PC-3 (cell line): ENCODE measurements around the gene CPZ. TPM values are rescaled to one million over a fixed set of nuclear protein-coding genes. Genes with fewer than 3 reads are reported as not detected.

ENCODE experiments used
- ATAC-seq: fragments of 200-7000 bp; cut with Tn5 transposase; 2 replicates; pipeline ENCODE4 v1.9.1; 2020; ENCODE audit warnings: mild to moderate bottlenecking, moderate library complexity
- BruUV-seq: library from RNA; stranded (reverse); fragments of 400-500 nt; replicated peaks from 2 replicates; lab custom pipeline; 2021; lab: Mats Ljungman, UMichigan
- CTCF ChIA-PET: fragments of 300-600 bp; sonication (Branson Sonifier 250); formaldehyde crosslinking; loops from one replicate; lab custom pipeline; 2022; ENCODE audit warnings: antibody characterized with exemption; lab: Charles Lee
- POLR2A ChIA-PET: fragments of 300-600 bp; sonication (Branson Sonifier 250); formaldehyde crosslinking; loops from one replicate; lab custom pipeline; 2022; ENCODE audit warnings: antibody characterized with exemption; ENCODE audit not compliant: unreplicated experiment; lab: Charles Lee
- DNase-seq: peaks from one replicate; pipeline ENCODE4 v3.0.0-alpha.2; 2015
- H2AFZ ChIP-seq: fragments of 300-600 bp; sonication (generic); 2 replicates; pipeline ENCODE4 v1.6.0; 2016; ENCODE audit warnings: antibody characterized with exemption, low read length
- H3F3A ChIP-seq: fragments of 300-600 bp; sonication (generic); one replicate; pipeline ENCODE4 v1.6.0; 2017; ENCODE audit warnings: antibody characterized with exemption, low read length, control low read depth, mild to moderate bottlenecking; ENCODE audit not compliant: unreplicated experiment
- H3K27ac ChIP-seq: fragments of 300-600 bp; sonication (generic); 2 replicates; pipeline ENCODE4 v1.5.1; 2016; ENCODE audit warnings: mild to moderate bottlenecking, low read length
- H3K27me3 ChIP-seq: fragments of 300-600 bp; sonication (generic); 2 replicates; pipeline ENCODE4 v1.6.1; 2016; ENCODE audit warnings: low read length, mixed read lengths
- H3K36me3 ChIP-seq: fragments of 300-600 bp; sonication (generic); 2 replicates; pipeline ENCODE4 v1.6.1; 2016; ENCODE audit warnings: low read depth, mixed run types, low read length, mixed read lengths
- H3K4me1 ChIP-seq: fragments of 300-600 bp; sonication (generic); 2 replicates; pipeline ENCODE4 v1.5.1; 2016; ENCODE audit warnings: low read length; ENCODE audit not compliant: insufficient read depth
- H3K4me2 ChIP-seq: fragments of 300-600 bp; sonication (generic); 2 replicates; pipeline ENCODE4 v1.6.0; 2016; ENCODE audit warnings: low read length
- H3K4me3 ChIP-seq: fragments of 300-600 bp; sonication (generic); 2 replicates; pipeline ENCODE4 v1.5.1; 2016; ENCODE audit warnings: mild to moderate bottlenecking, low read length, mixed read lengths
- H3K79me2 ChIP-seq: fragments of 300-600 bp; sonication (generic); 2 replicates; pipeline ENCODE4 v1.6.1; 2017; ENCODE audit warnings: low read length, mixed read lengths
- H3K9ac ChIP-seq: fragments of 300-600 bp; sonication (generic); 2 replicates; pipeline ENCODE4 v1.6.0; 2016; ENCODE audit warnings: mild to moderate bottlenecking, low read length
- H3K9me2 ChIP-seq: fragments of 300-600 bp; sonication (generic); replicated peaks from 2 replicates; pipeline ENCODE4 v1.6.1; 2016; ENCODE audit warnings: mixed run types, low read length, mixed read lengths
- H3K9me3 ChIP-seq: fragments of 300-600 bp; sonication (generic); 2 replicates; pipeline ENCODE4 v1.6.1; 2016; ENCODE audit warnings: low read length, mixed read lengths
- H4K20me1 ChIP-seq: fragments of 300-600 bp; sonication (generic); 2 replicates; pipeline ENCODE4 v1.6.1; 2016; ENCODE audit warnings: low read length, mixed read lengths
- CTCF ChIP-seq: fragments of 300-600 bp; sonication (generic); conservative IDR thresholded peaks from 2 replicates; pipeline ENCODE4 v1.5.1; 2017; ENCODE audit warnings: antibody characterized with exemption, low read depth, mild to moderate bottlenecking, low read length
- EZH2 ChIP-seq: fragments of 300-600 bp; sonication (generic); IDR thresholded peaks from one replicate; pipeline ENCODE4 v1.6.1; 2017; ENCODE audit warnings: antibody characterized with exemption, mild to moderate bottlenecking, low read length; ENCODE audit not compliant: unreplicated experiment
- EZH2phosphoT487 ChIP-seq: fragments of 300-600 bp; sonication (generic); IDR thresholded peaks from 2 replicates; pipeline ENCODE4 v1.6.1; 2018; ENCODE audit warnings: mild to moderate bottlenecking, antibody characterized with exemption, low read length, borderline replicate concordance
- intact Hi-C: fragments of 100-400 bp; cut with micrococcal nuclease; formaldehyde crosslinking; loops from 2 replicates; pipeline ENCODE4 v1.9.0; 2023
- total RNA-seq: library from RNA; depleted of rRNA; stranded (reverse); fragments of >200 nt; gene quantifications from 2 replicates; pipeline ENCODE4 v1.2.3, GENCODE V29; 2014

Gene CPZ
- total RNA-seq, 1 experiment from 2014 or later: 27.9 TPM

- no peaks in the 10 kb centered on the region for H3K79me2 ChIP-seq
- no peaks in the 10 kb centered on the region for H3K36me3 ChIP-seq
- no peak overlapping the region for H2AFZ ChIP-seq
- H3K27me3 ChIP-seq: no peaks in the 10 kb centered on the region
- CTCF ChIA-PET: no interaction called here
- H3F3A ChIP-seq: no peaks in the 10 kb centered on the region
- intact Hi-C loops: no loop called here
- H4K20me1 ChIP-seq: no peaks in the 10 kb centered on the region
- no peaks in the 10 kb centered on the region for H3K4me1 ChIP-seq
- DNase-seq: no peak
- ATAC-seq: no peak
- H3K27ac ChIP-seq: no peak overlapping the region
- no peak overlapping the region for H3K9ac ChIP-seq
- H3K9me3 ChIP-seq: no peaks in the 10 kb centered on the region
- POLR2A ChIA-PET: no interaction called here
- no TSS peak for BruUV-seq
- no peaks in the 10 kb centered on the region for H3K9me2 ChIP-seq
- no peak overlapping the region for H3K4me3 ChIP-seq
- H3K4me2 ChIP-seq: no peak overlapping the region
- TF ChIP-seq CTCF (no peak), EZH2 (no peak), EZH2phosphoT487 (no peak)
Observed at GRCh38 chr4:8614365-8615193, 22.0 kb downstream of the CPZ start.

- ATAC-seq (no peak), DNase-seq (no peak)
- Histone ChIP-seq H3K36me3 (no peaks in the 10 kb centered on the region), H3K4me3 (no peak overlapping the region), H2AFZ (no peak overlapping the region), H3K27me3 (no peaks in the 10 kb centered on the region), H3K9me3 (no peaks in the 10 kb centered on the region), H3K9ac (no peak overlapping the region), H3F3A (no peaks in the 10 kb centered on the region), H3K79me2 (no peaks in the 10 kb centered on the region), H3K4me1 (no peaks in the 10 kb centered on the region), H3K4me2 (no peak overlapping the region), H4K20me1 (no peaks in the 10 kb centered on the region), H3K27ac (no peak overlapping the region), H3K9me2 (no peaks in the 10 kb centered on the region)
- no TSS peak for BruUV-seq
- intact Hi-C loops: no loop called here
- ChIA-PET POLR2A (no interaction called here), CTCF (no interaction called here)
- no peak for TF ChIP-seq CTCF
- TF ChIP-seq EZH2phosphoT487: no peak
- TF ChIP-seq EZH2: no peak
Observed at GRCh38 chr4:8615366-8615765, 22.8 kb downstream of the CPZ start.
